Skeletal muscle cell (primary cell): ENCODE measurements around the gene RAB8A.
"Not testable (repeated sequence)": the region's sequence is repeated elsewhere in the genome, so short reads cannot be mapped to it uniquely, and the experiment has no call there.

Experiments
- DNase-seq: peaks from one replicate; pipeline ENCODE4 v3.0.0-alpha.2; 2010; ENCODE audit warnings: low read depth
- H3K4me3 ChIP-seq: 2 replicates; pipeline ENCODE4 v1.5.1; 2011; ENCODE audit warnings: low read depth, mild to moderate bottlenecking, control low read depth, low read length, moderate library complexity

Gene RAB8A

GRCh38 chr19:16104722-16105121 lies 7.0 kb upstream of the RAB8A start:
- H3K4me3 ChIP-seq: no peak overlapping the region
- DNase-seq: no peak

GRCh38 chr19:16106121-16106520 lies 5.6 kb upstream of the RAB8A start:
- H3K4me3 ChIP-seq: no peak overlapping the region
- DNase-seq: no peak

GRCh38 chr19:16111909-16112752 lies 442 bp downstream of the RAB8A start:
- no peak for DNase-seq
- peak overlapping the region; percentile 94 for H3K4me3 ChIP-seq

- DNase-seq: no peak
- H3K4me3 ChIP-seq: peak overlapping the region; percentile 94
These were observed 1.1 kb downstream of the RAB8A start for GRCh38 chr19:16112778-16113177.

GRCh38 chr19:16113727-16114126 lies 2.0 kb downstream of the RAB8A start:
- H3K4me3 ChIP-seq: no peak overlapping the region
- DNase-seq: no peak

GRCh38 chr19:16115301-16116039 lies 3.8 kb downstream of the RAB8A start:
- H3K4me3 ChIP-seq: no peak overlapping the region
- DNase-seq: no peak

- DNase-seq: no peak
- no peak overlapping the region for H3K4me3 ChIP-seq
These were observed 4.4 kb downstream of the RAB8A start for GRCh38 chr19:16116067-16116466.

GRCh38 chr19:16117594-16118033 lies 5.9 kb downstream of the RAB8A start:
- H3K4me3 ChIP-seq: no peak overlapping the region
- DNase-seq: no peak

GRCh38 chr19:16118489-16119033 lies 6.9 kb downstream of the RAB8A start:
- no peak overlapping the region for H3K4me3 ChIP-seq
- no peak for DNase-seq

- DNase-seq, H3K4me3 ChIP-seq: not testable (repeated sequence)
These were observed 7.6 kb downstream of the RAB8A start for GRCh38 chr19:16119075-16119857.

GRCh38 chr19:16121141-16121540 lies 9.5 kb downstream of the RAB8A start:
- no peak for DNase-seq
- H3K4me3 ChIP-seq: no peak overlapping the region

GRCh38 chr19:16121967-16122366 lies 10.3 kb downstream of the RAB8A start:
- DNase-seq: no peak
- H3K4me3 ChIP-seq: no peak overlapping the region

GRCh38 chr19:16124953-16125352 lies 13.3 kb downstream of the RAB8A start:
- no peak overlapping the region for H3K4me3 ChIP-seq
- no peak for DNase-seq

- H3K4me3 ChIP-seq: no peak overlapping the region
- DNase-seq: no peak
These were observed 14.2 kb downstream of the RAB8A start for GRCh38 chr19:16125737-16126495.

GRCh38 chr19:16127080-16127479 lies 15.4 kb downstream of the RAB8A start:
- no peak for DNase-seq
- H3K4me3 ChIP-seq: no peak overlapping the region

- DNase-seq: no peak
- H3K4me3 ChIP-seq: no peak overlapping the region
These were observed 16.2 kb downstream of the RAB8A start for GRCh38 chr19:16127776-16128371.

- no peak overlapping the region for H3K4me3 ChIP-seq
- DNase-seq: no peak
These were observed 20.0 kb downstream of the RAB8A start for GRCh38 chr19:16131648-16132047.

- no peak overlapping the region for H3K4me3 ChIP-seq
- no peak for DNase-seq
These were observed 22.1 kb downstream of the RAB8A start for GRCh38 chr19:16133818-16134217.

- no peak overlapping the region for H3K4me3 ChIP-seq
- no peak for DNase-seq
These were observed 22.8 kb downstream of the RAB8A start for GRCh38 chr19:16134510-16134909.
